Measurements from ENCODE around the gene PRKAR1B.

The PRKAR1B gene

DNA sequence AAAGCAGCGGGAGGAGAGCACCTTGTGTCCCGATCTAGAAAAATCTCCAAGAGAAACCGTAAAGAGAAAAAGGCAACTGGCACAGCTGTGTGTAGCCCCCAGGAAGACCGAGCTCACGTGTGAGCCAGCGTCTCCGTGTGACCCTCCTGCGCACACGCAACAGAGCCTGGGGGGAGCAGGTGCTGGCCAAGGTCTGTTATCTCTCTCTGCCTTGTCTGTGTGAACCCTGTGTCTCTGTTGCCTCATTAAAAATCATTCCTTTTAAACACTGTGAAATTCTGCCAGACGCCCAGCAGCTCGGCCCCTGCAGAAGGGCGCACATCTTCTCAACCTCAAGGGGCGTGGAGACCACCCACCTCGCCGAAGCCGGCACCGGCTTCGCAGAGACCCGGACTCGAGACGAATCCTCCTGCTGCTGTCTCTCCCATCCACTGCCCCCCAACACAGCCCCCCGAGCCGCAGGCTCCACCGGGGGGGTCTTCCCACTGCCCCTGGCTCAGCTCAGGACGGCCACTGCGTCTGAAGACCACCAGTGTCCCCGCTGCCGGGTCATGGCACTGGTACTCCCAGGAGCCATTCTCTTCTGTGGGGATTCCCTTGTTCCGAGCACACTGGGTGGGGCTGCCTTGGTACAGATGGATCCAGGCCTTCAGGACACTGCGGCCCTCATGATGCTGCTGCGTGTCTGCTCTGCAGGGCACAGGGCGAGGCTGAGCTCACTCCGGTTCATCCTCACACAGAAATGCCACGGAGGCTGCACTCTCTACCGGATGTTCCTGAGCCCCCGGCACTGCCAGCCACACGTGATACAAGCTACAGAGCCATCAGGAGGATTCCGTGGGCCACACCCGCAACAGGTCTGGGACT lies 94.9 kb downstream of the PRKAR1B start:
- no peak for DNase-seq (ENCODE audit: low read depth)
- no peak overlapping the region for H3K4me3 ChIP-seq (ENCODE audit: low read length)
- H3K36me3 ChIP-seq (ENCODE audit: control insufficient read depth, insufficient read depth, low read length, severe bottlenecking): no peaks in the 10 kb centered on the region
- H3K27me3 ChIP-seq (replicated peaks; ENCODE audit: control insufficient read depth, insufficient read depth, low read length): no peaks in the 10 kb centered on the region
- H3K9me3 ChIP-seq (ENCODE audit: control insufficient read depth, low read length): no peaks in the 10 kb centered on the region
- H3K9ac ChIP-seq (ENCODE audit: low read length): no peak overlapping the region
- no peaks in the 10 kb centered on the region for H3K4me1 ChIP-seq (ENCODE audit: control insufficient read depth, insufficient read depth, low read length)

DNA sequence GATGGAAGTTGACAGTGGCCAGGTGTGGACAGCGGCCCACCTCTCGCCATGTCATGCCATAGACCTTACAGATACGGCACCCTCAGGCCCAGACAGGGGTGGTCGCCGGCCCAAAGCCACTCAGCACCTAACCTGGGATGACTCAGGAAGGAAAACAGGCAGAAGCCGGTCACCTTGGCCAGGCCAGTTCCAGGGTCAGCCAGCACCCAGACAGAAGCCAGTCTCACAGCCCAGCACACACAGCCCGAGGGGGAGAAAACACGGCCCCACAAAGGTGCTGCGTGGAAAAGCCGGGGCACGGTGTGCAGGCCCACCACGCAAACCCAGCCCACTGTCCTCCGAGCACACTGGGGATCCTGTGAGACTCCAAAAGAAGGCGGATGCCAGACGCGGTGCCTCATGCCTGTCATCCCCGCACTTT lies 95.8 kb downstream of the PRKAR1B start:
- DNase-seq (ENCODE audit: low read depth): no peak
- Histone ChIP-seq H3K4me3 (ENCODE audit: low read length) (no peak overlapping the region), H3K9ac (ENCODE audit: low read length) (no peak overlapping the region), H3K27me3 (replicated peaks; ENCODE audit: control insufficient read depth, insufficient read depth, low read length) (no peaks in the 10 kb centered on the region), H3K9me3 (ENCODE audit: control insufficient read depth, low read length) (no peaks in the 10 kb centered on the region), H3K4me1 (ENCODE audit: control insufficient read depth, insufficient read depth, low read length) (no peaks in the 10 kb centered on the region), H3K36me3 (ENCODE audit: control insufficient read depth, insufficient read depth, low read length, severe bottlenecking) (no peaks in the 10 kb centered on the region)

DNA sequence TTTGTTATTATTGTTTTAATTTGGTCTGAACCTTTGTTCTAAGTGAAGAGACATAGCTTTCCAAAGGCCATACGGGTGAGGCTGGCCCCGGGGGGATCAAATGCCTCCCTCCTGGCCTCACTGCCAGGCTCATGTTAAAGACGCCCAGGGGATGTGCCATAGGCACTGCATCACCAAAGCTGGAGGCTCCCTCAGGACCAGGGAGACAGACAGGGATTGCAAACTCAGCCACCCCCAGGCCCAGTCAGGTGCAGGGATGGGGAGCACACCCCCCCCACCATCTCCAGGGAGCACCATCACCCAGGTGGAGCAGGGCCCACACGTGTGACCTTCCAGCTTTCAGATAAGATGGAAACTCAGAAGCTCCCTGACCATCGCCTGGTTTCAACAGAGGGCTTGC lies 96.5 kb downstream of the PRKAR1B start:
- Histone ChIP-seq H3K9ac (ENCODE audit: low read length) (no peak overlapping the region), H3K36me3 (ENCODE audit: control insufficient read depth, insufficient read depth, low read length, severe bottlenecking) (no peaks in the 10 kb centered on the region), H3K27me3 (replicated peaks; ENCODE audit: control insufficient read depth, insufficient read depth, low read length) (no peaks in the 10 kb centered on the region), H3K4me3 (ENCODE audit: low read length) (no peak overlapping the region), H3K9me3 (ENCODE audit: control insufficient read depth, low read length) (peaks cover 2% of the 10 kb centered on the region), H3K4me1 (ENCODE audit: control insufficient read depth, insufficient read depth, low read length) (no peaks in the 10 kb centered on the region)
- no peak for DNase-seq (ENCODE audit: low read depth)

DNA sequence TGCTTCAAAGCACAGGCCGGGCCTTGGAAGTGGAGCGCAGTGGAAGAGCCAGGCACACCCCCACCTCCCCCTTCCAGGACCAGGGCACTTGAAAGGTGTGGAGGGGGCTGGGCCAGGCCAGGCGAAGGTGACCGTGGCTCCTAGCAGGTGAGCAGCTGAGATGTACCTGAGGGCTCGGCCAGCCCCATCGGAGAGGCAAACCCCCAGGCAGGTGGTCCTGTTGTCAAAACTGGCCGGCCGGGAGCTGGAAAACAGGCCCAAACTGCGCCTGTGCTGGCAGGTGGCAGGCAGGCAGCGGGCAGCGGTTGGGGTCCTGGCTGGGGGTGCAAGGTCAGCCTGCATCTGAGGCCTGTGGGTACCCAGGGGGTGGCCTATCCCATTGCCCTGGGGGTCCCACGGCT lies 97.0 kb downstream of the PRKAR1B start:
- Histone ChIP-seq H3K9me3 (ENCODE audit: control insufficient read depth, low read length) (peaks cover 7% of the 10 kb centered on the region), H3K36me3 (ENCODE audit: control insufficient read depth, insufficient read depth, low read length, severe bottlenecking) (no peaks in the 10 kb centered on the region), H3K4me1 (ENCODE audit: control insufficient read depth, insufficient read depth, low read length) (no peaks in the 10 kb centered on the region), H3K9ac (ENCODE audit: low read length) (no peak overlapping the region), H3K27me3 (replicated peaks; ENCODE audit: control insufficient read depth, insufficient read depth, low read length) (no peaks in the 10 kb centered on the region), H3K4me3 (ENCODE audit: low read length) (no peak overlapping the region)
- no peak for DNase-seq (ENCODE audit: low read depth)

DNA sequence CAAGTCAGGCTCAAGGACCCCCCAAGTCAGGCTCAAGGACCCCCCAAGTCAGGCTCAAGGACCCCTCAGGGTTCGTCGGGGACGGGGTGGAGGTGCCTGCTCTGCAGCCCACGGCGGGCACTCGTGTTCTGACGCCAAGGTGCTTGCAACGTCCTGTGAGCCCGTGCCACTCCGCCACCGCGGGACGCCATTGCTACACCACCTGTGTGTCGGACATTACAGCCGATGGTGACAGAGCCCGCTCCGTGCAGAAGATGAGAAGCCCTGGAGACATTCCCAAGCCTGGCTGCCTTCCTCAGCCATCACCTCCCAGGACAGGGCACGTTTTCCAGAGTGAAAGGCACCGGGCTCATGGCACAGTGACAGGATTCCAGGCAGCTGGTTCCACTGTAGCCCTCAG lies 98.3 kb downstream of the PRKAR1B start:
- H3K9me3 ChIP-seq (ENCODE audit: control insufficient read depth, low read length): peaks cover 14% of the 10 kb centered on the region
- H3K4me3 ChIP-seq (ENCODE audit: low read length): no peak overlapping the region
- no peaks in the 10 kb centered on the region for H3K27me3 ChIP-seq (replicated peaks; ENCODE audit: control insufficient read depth, insufficient read depth, low read length)
- H3K36me3 ChIP-seq (ENCODE audit: control insufficient read depth, insufficient read depth, low read length, severe bottlenecking): no peaks in the 10 kb centered on the region
- DNase-seq (ENCODE audit: low read depth): no peak
- H3K4me1 ChIP-seq (ENCODE audit: control insufficient read depth, insufficient read depth, low read length): no peaks in the 10 kb centered on the region
- H3K9ac ChIP-seq (ENCODE audit: low read length): no peak overlapping the region

DNA sequence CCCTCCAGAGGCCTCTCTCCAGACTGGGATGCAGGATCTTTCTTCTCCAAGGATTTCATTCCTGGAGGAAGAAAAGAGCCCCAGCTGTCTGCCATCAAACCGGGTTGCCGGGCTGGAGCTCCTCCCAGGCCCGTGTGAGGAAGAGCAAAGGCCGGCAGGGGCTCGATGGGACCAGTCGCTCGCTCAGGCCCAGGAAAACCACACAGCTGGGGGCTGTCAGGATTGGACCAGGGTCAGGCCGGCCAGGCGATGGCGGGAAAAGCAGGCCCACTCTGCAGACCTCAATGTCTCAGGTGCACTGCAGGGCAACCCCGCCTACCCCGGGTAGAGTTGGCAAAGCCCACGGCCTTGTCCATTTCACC lies 98.7 kb downstream of the PRKAR1B start:
- Histone ChIP-seq H3K9ac (ENCODE audit: low read length) (no peak overlapping the region), H3K4me1 (ENCODE audit: control insufficient read depth, insufficient read depth, low read length) (no peaks in the 10 kb centered on the region), H3K36me3 (ENCODE audit: control insufficient read depth, insufficient read depth, low read length, severe bottlenecking) (no peaks in the 10 kb centered on the region), H3K27me3 (replicated peaks; ENCODE audit: control insufficient read depth, insufficient read depth, low read length) (no peaks in the 10 kb centered on the region), H3K9me3 (ENCODE audit: control insufficient read depth, low read length) (peaks cover 14% of the 10 kb centered on the region), H3K4me3 (ENCODE audit: low read length) (no peak overlapping the region)
- no peak for DNase-seq (ENCODE audit: low read depth)

DNA sequence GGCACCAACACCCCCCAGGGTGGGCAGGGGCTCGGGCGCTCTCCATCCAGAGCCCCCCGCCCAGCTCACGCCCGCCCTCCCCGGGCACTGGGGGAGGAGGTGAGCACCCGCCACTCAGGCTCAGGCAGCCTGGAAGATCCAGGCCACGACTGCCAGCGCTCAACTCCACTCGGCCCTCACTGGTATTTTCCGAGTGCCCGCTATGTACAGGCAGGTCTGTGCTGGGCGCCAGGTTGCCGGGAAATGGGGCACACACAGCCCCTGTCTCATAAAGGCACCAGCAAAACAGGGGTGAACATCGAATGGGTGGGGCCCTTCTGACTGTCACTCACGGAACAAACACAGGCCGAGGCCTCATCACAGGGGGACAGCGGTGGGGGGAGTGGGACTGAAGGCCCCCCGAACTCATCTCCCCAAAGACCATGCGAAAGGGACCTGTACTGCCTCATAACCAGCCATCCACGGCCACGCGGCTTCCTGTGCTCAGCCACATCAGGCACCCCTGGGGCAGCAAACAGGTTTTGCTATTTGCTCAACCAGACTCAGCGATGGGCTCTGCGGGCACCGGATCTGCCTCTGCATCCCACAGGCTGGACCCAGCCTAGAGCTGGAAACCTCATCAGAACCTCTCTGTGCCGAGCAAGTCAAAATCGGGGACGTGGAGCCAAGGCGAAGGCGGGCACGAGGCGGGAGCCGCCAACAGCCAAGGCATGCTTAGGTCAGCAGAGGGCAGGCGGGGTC lies 99.2 kb downstream of the PRKAR1B start:
- no peaks in the 10 kb centered on the region for H3K27me3 ChIP-seq (replicated peaks; ENCODE audit: control insufficient read depth, insufficient read depth, low read length)
- no peaks in the 10 kb centered on the region for H3K4me1 ChIP-seq (ENCODE audit: control insufficient read depth, insufficient read depth, low read length)
- H3K36me3 ChIP-seq (ENCODE audit: control insufficient read depth, insufficient read depth, low read length, severe bottlenecking): no peaks in the 10 kb centered on the region
- H3K9me3 ChIP-seq (ENCODE audit: control insufficient read depth, low read length): peaks cover 14% of the 10 kb centered on the region
- no peak for DNase-seq (ENCODE audit: low read depth)
- no peak overlapping the region for H3K4me3 ChIP-seq (ENCODE audit: low read length)
- no peak overlapping the region for H3K9ac ChIP-seq (ENCODE audit: low read length)

DNA sequence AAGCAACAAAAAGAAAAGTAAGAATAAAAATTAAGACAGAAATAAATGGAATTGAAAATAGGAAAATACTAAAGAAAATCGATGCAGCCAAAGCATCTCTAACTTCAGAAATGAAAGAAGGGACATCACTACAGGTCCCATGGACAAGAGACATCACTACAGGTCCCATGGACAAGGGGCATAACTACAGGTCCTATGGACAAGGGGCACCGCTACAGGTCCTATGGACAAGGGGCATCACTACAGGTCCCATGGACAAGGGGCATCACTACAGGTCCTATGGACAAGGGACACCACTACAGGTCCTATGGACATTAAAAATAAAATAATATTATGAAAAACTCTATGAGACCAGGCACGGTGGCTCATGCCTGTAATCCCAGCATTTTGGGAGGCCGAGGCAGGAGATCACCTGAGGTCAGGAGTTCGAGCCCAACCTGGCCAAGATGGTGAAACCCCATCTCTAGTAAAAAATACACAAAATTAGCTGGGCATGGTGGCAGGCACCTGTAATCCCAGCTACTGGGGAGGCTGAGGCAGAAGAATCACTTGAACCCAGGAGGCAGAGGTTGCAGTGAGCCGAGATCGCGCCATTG lies 101.6 kb downstream of the PRKAR1B start:
- H3K27me3 ChIP-seq (replicated peaks; ENCODE audit: control insufficient read depth, insufficient read depth, low read length): no peaks in the 10 kb centered on the region
- DNase-seq (ENCODE audit: low read depth): no peak
- no peak overlapping the region for H3K4me3 ChIP-seq (ENCODE audit: low read length)
- H3K9me3 ChIP-seq (ENCODE audit: control insufficient read depth, low read length): peaks cover 23% of the 10 kb centered on the region
- no peaks in the 10 kb centered on the region for H3K4me1 ChIP-seq (ENCODE audit: control insufficient read depth, insufficient read depth, low read length)
- no peaks in the 10 kb centered on the region for H3K36me3 ChIP-seq (ENCODE audit: control insufficient read depth, insufficient read depth, low read length, severe bottlenecking)
- H3K9ac ChIP-seq (ENCODE audit: low read length): no peak overlapping the region

DNA sequence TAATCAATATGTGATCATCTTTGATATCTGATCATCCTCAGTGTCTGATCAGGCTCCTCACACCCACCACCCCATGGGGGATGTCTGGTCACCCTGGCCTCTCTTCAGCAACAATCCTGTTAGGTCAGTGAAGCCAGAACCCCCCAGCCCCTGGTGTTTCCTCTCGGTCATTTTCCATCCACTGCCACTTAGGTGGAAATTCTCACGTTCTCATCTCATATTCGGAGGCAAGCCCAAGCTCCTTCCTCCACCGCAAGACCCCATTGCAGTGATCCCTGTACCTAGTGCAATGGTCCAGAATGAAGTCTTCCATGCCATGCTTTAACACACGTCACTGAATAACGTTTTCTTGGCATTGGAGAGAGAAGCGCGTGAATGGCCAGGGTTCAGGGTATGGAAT lies 103.6 kb downstream of the PRKAR1B start:
- H3K4me1 ChIP-seq (ENCODE audit: control insufficient read depth, insufficient read depth, low read length): no peaks in the 10 kb centered on the region
- no peak overlapping the region for H3K9ac ChIP-seq (ENCODE audit: low read length)
- H3K4me3 ChIP-seq (ENCODE audit: low read length): no peak overlapping the region
- peaks cover 26% of the 10 kb centered on the region for H3K9me3 ChIP-seq (ENCODE audit: control insufficient read depth, low read length)
- no peaks in the 10 kb centered on the region for H3K36me3 ChIP-seq (ENCODE audit: control insufficient read depth, insufficient read depth, low read length, severe bottlenecking)
- DNase-seq (ENCODE audit: low read depth): no peak
- H3K27me3 ChIP-seq (replicated peaks; ENCODE audit: control insufficient read depth, insufficient read depth, low read length): no peaks in the 10 kb centered on the region

DNA sequence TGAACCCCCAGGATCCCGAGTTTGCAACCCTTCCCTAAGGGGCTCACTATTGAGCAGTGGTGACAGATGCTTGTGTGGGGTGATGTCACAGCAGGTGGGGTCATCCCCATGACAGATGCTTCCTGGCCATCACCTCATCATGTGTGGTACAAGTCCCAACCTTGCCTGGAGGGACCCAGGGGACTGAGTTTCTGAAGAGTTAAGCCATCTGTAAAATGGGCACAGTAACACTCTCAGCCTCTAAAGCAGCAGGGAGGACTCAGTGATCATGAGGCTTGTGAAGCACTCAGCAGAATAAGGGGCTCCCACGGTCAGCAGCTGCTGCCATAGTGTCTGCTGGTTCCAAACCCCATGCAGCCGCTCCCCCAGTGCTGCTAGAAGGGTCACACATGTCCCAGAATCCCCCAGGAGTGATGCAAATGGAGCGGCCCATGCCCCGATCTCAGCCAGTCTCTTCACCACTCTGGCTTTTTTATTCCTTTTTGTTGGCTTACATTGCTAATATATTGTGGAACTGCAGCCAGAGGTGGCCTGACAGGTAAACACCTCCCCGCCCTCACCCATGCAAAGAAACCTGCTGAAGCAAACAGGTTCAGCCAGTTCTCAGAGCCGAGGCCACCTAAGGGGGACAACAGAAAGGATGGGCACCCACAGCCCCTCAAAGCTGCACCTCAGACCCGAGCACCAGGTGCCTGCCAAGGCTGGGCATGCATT lies 105.4 kb downstream of the PRKAR1B start:
- Histone ChIP-seq H3K27me3 (replicated peaks; ENCODE audit: control insufficient read depth, insufficient read depth, low read length) (no peaks in the 10 kb centered on the region), H3K9me3 (ENCODE audit: control insufficient read depth, low read length) (peaks cover 26% of the 10 kb centered on the region), H3K36me3 (ENCODE audit: control insufficient read depth, insufficient read depth, low read length, severe bottlenecking) (no peaks in the 10 kb centered on the region), H3K9ac (ENCODE audit: low read length) (no peak overlapping the region), H3K4me3 (ENCODE audit: low read length) (no peak overlapping the region), H3K4me1 (ENCODE audit: control insufficient read depth, insufficient read depth, low read length) (no peaks in the 10 kb centered on the region)
- no peak for DNase-seq (ENCODE audit: low read depth)

DNA sequence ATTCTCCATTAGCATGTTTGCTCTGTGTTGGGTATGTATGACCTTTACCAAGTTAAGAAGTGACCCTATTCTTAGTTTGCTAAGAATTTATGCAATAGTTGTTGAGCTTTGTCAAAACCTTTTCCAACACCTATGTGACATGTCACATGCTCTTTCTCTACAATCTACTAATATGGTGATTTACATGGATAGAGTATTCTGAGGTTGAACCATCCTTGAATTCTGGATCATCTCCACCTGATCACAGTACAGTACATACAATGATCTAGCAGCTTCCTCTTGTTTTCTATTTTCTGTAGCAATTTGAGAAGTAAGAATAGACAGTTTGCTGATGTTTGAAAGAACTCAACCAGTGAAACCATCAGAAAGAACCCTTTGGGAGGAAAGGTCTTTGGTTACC lies 106.2 kb downstream of the PRKAR1B start:
- Histone ChIP-seq H3K36me3 (ENCODE audit: control insufficient read depth, insufficient read depth, low read length, severe bottlenecking) (no peaks in the 10 kb centered on the region), H3K9me3 (ENCODE audit: control insufficient read depth, low read length) (peaks cover 26% of the 10 kb centered on the region), H3K27me3 (replicated peaks; ENCODE audit: control insufficient read depth, insufficient read depth, low read length) (no peaks in the 10 kb centered on the region), H3K9ac (ENCODE audit: low read length) (no peak overlapping the region), H3K4me1 (ENCODE audit: control insufficient read depth, insufficient read depth, low read length) (no peaks in the 10 kb centered on the region), H3K4me3 (ENCODE audit: low read length) (no peak overlapping the region)
- DNase-seq (ENCODE audit: low read depth): no peak

All from adipocyte (in vitro differentiated cells).